Psoas muscle (tissue), 8 donors: Measurements from ENCODE around the gene KYAT1. TPM values are rescaled to one million over a fixed set of nuclear protein-coding genes. Genes with fewer than 3 reads are reported as not detected.

Experiments
- ATAC-seq, 4 donors: fragments of 200-7000 bp; cut with Tn5 transposase; one replicate each; pipeline ENCODE4 v1.9.1; 2020; ENCODE audit warnings: moderate library complexity in 3 of 4, mild to moderate bottlenecking in 2 of 4
- DNase-seq, 2 donors: peaks; one replicate each; pipeline ENCODE4 v3.0.0-alpha.2; 2020
- H3K27ac ChIP-seq: fragments of 200-600 bp; one replicate; pipeline ENCODE4 v1.8.0; 2022
- H3K27me3 ChIP-seq, 3 donors: fragments of 200-600 bp in 1 of 3; one replicate each; pipeline versions ENCODE4 v1.6.1 to v1.8.0; 2013 to 2022; ENCODE audit warnings: low read length in 2 of 3, mild to moderate bottlenecking in 2 of 3, moderate library complexity in 1 of 3; ENCODE audit not compliant: insufficient read depth in 3 of 3
- H3K36me3 ChIP-seq, 2 donors: fragments of 200-600 bp in 1 of 2; one replicate each; pipeline versions ENCODE4 v1.6.1 to v1.8.0; 2013 to 2022; ENCODE audit warnings: low read depth in 1 of 2, mild to moderate bottlenecking in 1 of 2, moderate library complexity in 1 of 2; ENCODE audit not compliant: insufficient read depth in 1 of 2
- H3K4me1 ChIP-seq: fragments of 200-600 bp; one replicate; pipeline ENCODE4 v1.8.0; 2022
- H3K4me3 ChIP-seq: fragments of 200-600 bp; one replicate; pipeline ENCODE4 v1.8.0; 2022; ENCODE audit warnings: mild to moderate bottlenecking
- H3K9me3 ChIP-seq: fragments of 200-600 bp; one replicate; pipeline ENCODE4 v1.8.0; 2022
- CTCF ChIP-seq: fragments of 200-600 bp; IDR thresholded peaks from one replicate; pipeline ENCODE4 v1.8.0; 2022; ENCODE audit warnings: antibody characterized with exemption
- WGBS, 3 donors: extraction: QIAGEN DNeasy Blood & Tissue Kit; methylation state at CpG; one replicate each; pipeline versions ENCODE4 v1.1.6 to v1.1.7; 2013; 5-methylcytosine and 5-hydroxymethylcytosine counted together
- intact Hi-C, 2 donors: fragments of 100-400 bp; cut with DNase I; formaldehyde crosslinking; loops; one replicate each; pipeline versions ENCODE4 v1.11.0 to v1.14.2; 2022
- polyA plus RNA-seq, 3 donors: library from polyadenylated mRNA; stranded (reverse); fragments of 200-250 nt; gene quantifications; one replicate each; pipeline ENCODE4 v1.2.3, GENCODE V29; 2013
- total RNA-seq, 4 donors: library from RNA; stranded (reverse); fragmentation: NEBNext Ultra II Directional in 2 of 4; extraction: Animal tissue kit (Norgen Biotek cat#: 25700) in 2 of 4; gene quantifications; one replicate each; pipeline versions ENCODE4 v1.2.1 to v1.2.4, GENCODE V29; 2021 to 2023
- donor health status: healthy with polysubstance abuse.
- donor health status: DM: no; HTN: no; CAD: no; lungs with moderate emphysema.
- donor health status: Bipolar disorder and iron deficiency.
- donor health status: healthy.
- donor health status: DM: yes; HTN: yes; CAD: no.
- donor health status: DM: no; HTN: no; CAD: no.
- donor health status: DM: no; HTN: no; CAD: no.
- donor health status: DM: yes; HTN: yes; CAD: no.

The KYAT1 gene
- total and polyA plus RNA-seq, 7 donors = 6.4 to 12.0 (median 7.5) TPM

- H3K4me1 ChIP-seq = no peaks in the 10 kb centered on the region
- no peak overlapping the region for H3K27ac ChIP-seq
- DNase-seq (no peak), ATAC-seq (no peak)
- 78 to 96% (median 87%) methylated on average over 5 of the region's 5 CpGs for whole genome bisulfite sequencing, 3 donors
- no peaks in the 10 kb centered on the region for H3K9me3 ChIP-seq
- H3K27me3 ChIP-seq = no peaks in the 10 kb centered on the region
- H3K4me3 ChIP-seq = no peak overlapping the region
- intact Hi-C loops = no loop called here
- H3K36me3 ChIP-seq = peaks cover 2 to 27% of the 10 kb centered on the region in 2 donors
- TF ChIP-seq CTCF = no peak
These were observed 20.1 kb upstream of the KYAT1 start for GRCh38 chr9:128901822-128902221.

GRCh38 chr9:128901379-128901778 lies 19.6 kb upstream of the KYAT1 start:
- Histone ChIP-seq H3K27me3 (no peaks in the 10 kb centered on the region), H3K4me1 (no peaks in the 10 kb centered on the region), H3K27ac (no peak overlapping the region), H3K36me3 (peaks cover 2 to 27% of the 10 kb centered on the region in 2 donors), H3K4me3 (no peak overlapping the region), H3K9me3 (no peaks in the 10 kb centered on the region)
- DNase-seq (no peak), ATAC-seq (no peak)
- no peak for TF ChIP-seq CTCF
- intact Hi-C loops = no loop called here
- WGBS, 3 donors = 81 to 88% (median 84%) methylated on average over 7 of the region's 7 CpGs

GRCh38 chr9:128899566-128900322 lies 18.0 kb upstream of the KYAT1 start:
- H3K27ac ChIP-seq = no peak overlapping the region
- ATAC-seq (peak in 2 of 4 donors; percentile 6 to 13), DNase-seq (no peak)
- TF ChIP-seq CTCF = no peak
- peaks cover 2 to 43% of the 10 kb centered on the region in 2 donors for H3K36me3 ChIP-seq
- no peaks in the 10 kb centered on the region for H3K9me3 ChIP-seq
- intact Hi-C loops = no loop called here
- no peaks in the 10 kb centered on the region for H3K4me1 ChIP-seq
- no peaks in the 10 kb centered on the region for H3K27me3 ChIP-seq
- no peak overlapping the region for H3K4me3 ChIP-seq
- WGBS, 3 donors = 60 to 65% (median 64%) methylated on average over 8 of the region's 8 CpGs

GRCh38 chr9:128898845-128899565 lies 17.3 kb upstream of the KYAT1 start:
- H3K36me3 ChIP-seq = peaks cover 2 to 49% of the 10 kb centered on the region in 2 donors
- H3K27me3 ChIP-seq = no peaks in the 10 kb centered on the region
- no peaks in the 10 kb centered on the region for H3K4me1 ChIP-seq
- TF ChIP-seq CTCF = no peak
- intact Hi-C loops = no loop called here
- ATAC-seq (no peak), DNase-seq (no peak)
- no peak overlapping the region for H3K27ac ChIP-seq
- WGBS, 3 donors = 85 to 91% (median 85%) methylated on average over 17 to 18 of the region's 18 CpGs
- H3K4me3 ChIP-seq = no peak overlapping the region
- no peaks in the 10 kb centered on the region for H3K9me3 ChIP-seq
